Body of pancreas (tissue), 4 donors: ENCODE results near the gene NLGN3. TPM values are rescaled to one million over a fixed set of nuclear protein-coding genes. Genes with fewer than 3 reads are reported as not detected.
"Not testable (repeated sequence)": the region's sequence is repeated elsewhere in the genome, so short reads cannot be mapped to it uniquely, and the experiment has no call there.

Experiments used
- ATAC-seq: fragments of 150-250 bp; one replicate; pipeline ENCODE4 v1.9.1; 2016
- DNase-seq, 4 donors: peaks; one replicate each; pipeline ENCODE4 v3.0.0-alpha.2; 2019
- H3K27ac ChIP-seq, 4 donors: fragments of 200-600 bp; sonication (generic); 1 replicate in 3 of 4; 2 replicates in 1 of 4; pipeline versions ENCODE4 v1.5.1 to v1.6.1; 2016 to 2019; ENCODE audit warnings: mild to moderate bottlenecking in 1 of 4, mixed read lengths in 1 of 4, moderate library complexity in 1 of 4
- H3K27me3 ChIP-seq, 2 donors: fragments of 200-600 bp; sonication (generic); one replicate each; pipeline ENCODE4 v1.6.0; 2016; ENCODE audit warnings: mild to moderate bottlenecking in 1 of 2
- H3K36me3 ChIP-seq, 2 donors: fragments of 200-600 bp; sonication (generic); replicated peaks in 1 of 2; 2 replicates each; pipeline ENCODE4 v1.5.1; 2016; ENCODE audit warnings: low read depth in 2 of 2; ENCODE audit not compliant: insufficient read depth in 1 of 2
- H3K4me1 ChIP-seq: fragments of 200-600 bp; sonication (generic); one replicate; pipeline ENCODE4 v1.6.0; 2016
- H3K4me3 ChIP-seq, 2 donors: fragments of 200-600 bp; sonication (generic); 1 replicate in 1 of 2; 2 replicates in 1 of 2; pipeline ENCODE4 v1.5.1; 2016 to 2019
- H3K9me3 ChIP-seq, 3 donors: fragments of 200-600 bp; sonication (generic); 1 replicate in 2 of 3; 2 replicates in 1 of 3; pipeline ENCODE4 v1.5.1; 2016
- CTCF ChIP-seq, 7 experiments: fragments of 450-650 bp in 4 of 7; fragments of 200-600 bp in 3 of 7; sonication (generic) in 3 of 7; IDR thresholded peaks; one replicate each; pipeline ENCODE4 v1.5.1; 2016 to 2019; ENCODE audit warnings: antibody characterized with exemption in 7 of 7
- POLR2A ChIP-seq, 3 donors: fragments of 450-650 bp; IDR thresholded peaks; one replicate each; pipeline ENCODE4 v1.6.1; 2016; ENCODE audit warnings: antibody characterized with exemption in 3 of 3, mild to moderate bottlenecking in 2 of 3
- WGBS, 2 donors: methylation state at CpG; one replicate each; pipeline ENCODE4 v1.1.5; 2017; 5-methylcytosine and 5-hydroxymethylcytosine counted together
- intact Hi-C: fragments of 100-400 bp; cut with DNase I; formaldehyde crosslinking; loops from one replicate; pipeline ENCODE4 v1.15.1; 2023
- total RNA-seq, 2 donors: library from RNA; depleted of rRNA; stranded (reverse); fragments of >200 nt; gene quantifications; one replicate each; pipeline ENCODE4 v1.1.0, GENCODE V29; 2016

NLGN3 gene
- total RNA-seq, 2 donors from 2014 or later = 1.0 TPM; not detected in 1

- Histone ChIP-seq H3K9me3 (no peaks in the 10 kb centered on the region), H3K36me3 (no peaks in the 10 kb centered on the region), H3K27me3 (no peaks in the 10 kb centered on the region), H3K4me1 (peaks cover 13% of the 10 kb centered on the region), H3K27ac (no peak overlapping the region), H3K4me3 (no peak overlapping the region)
- DNase-seq (no peak), ATAC-seq (no peak)
- no peak for TF ChIP-seq CTCF (IDR thresholded peaks at IDR 0.05)
- TF ChIP-seq POLR2A (IDR thresholded peaks at IDR 0.05) = no peak
- intact Hi-C loops = loop anchor here (10.0 kb wide), 1 partner anchor 201 kb away; no protein-coding TSS in a partner anchor
- WGBS, 2 donors = 71 to 81% methylated on average over 2 to 4 of the region's 5 CpGs
Observed at GRCh38 chrX:71175531-71175930, 30.9 kb downstream of the NLGN3 start.

DNA sequence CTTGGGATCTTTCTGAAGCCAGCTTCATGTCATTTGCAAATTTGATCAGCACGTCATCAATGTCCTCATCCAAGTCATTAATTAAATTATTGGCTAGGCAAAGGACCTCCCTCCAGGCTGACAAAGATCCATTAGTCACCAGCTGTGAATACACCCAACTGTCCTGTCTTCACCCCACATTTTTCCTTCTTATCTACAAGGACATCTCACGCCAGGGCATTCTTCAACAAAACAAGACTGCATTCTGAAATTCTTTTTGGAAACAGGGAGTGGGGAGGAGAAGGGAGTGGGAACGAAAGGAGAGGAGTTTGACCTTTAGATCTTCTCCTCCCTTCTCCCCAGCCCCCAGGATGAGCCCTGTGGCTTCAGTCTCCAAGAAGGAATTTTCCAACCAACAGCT, 32.7 kb downstream of the NLGN3 start:
- intact Hi-C loops = loop anchor here (10.0 kb wide), 1 partner anchor 203 kb away; no protein-coding TSS in a partner anchor
- H3K9me3 ChIP-seq = no peaks in the 10 kb centered on the region
- H3K27me3 ChIP-seq = no peaks in the 10 kb centered on the region
- DNase-seq (no peak), ATAC-seq (no peak)
- H3K4me3 ChIP-seq = no peak overlapping the region
- no peak overlapping the region for H3K27ac ChIP-seq
- peaks cover 21% of the 10 kb centered on the region for H3K4me1 ChIP-seq
- WGBS, 2 donors = 55 to 64% methylated on average over 3 of the region's 3 CpGs
- TF ChIP-seq CTCF (IDR thresholded peaks at IDR 0.05) (no peak), POLR2A (IDR thresholded peaks at IDR 0.05) (no peak)
- no peaks in the 10 kb centered on the region for H3K36me3 ChIP-seq

DNA sequence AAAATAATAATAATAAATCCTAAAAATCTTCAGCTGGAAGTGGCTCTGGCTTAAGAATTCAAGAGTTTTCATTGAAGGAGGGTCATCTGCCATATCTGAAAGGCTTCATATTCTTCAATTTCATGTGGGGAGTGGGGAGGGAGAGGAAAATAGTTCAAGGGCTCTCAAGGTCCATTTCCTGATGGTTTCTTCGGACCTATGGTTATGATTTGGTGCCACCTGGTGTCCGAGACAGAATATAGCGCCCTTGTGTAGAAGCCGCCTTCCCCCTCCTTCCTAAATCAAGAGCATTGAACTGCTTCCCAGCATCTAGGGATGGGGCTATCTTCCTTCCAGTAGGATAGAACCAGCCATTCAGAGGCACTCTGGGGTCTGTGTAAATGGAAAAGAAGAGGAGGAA, 34.3 kb downstream of the NLGN3 start:
- DNase-seq (peak; percentile 57 to 75 (median 68)), ATAC-seq (peak; percentile 27)
- no peaks in the 10 kb centered on the region for H3K27me3 ChIP-seq
- intact Hi-C loops = loop anchor here (10.0 kb wide), 1 partner anchor 204 kb away; no protein-coding TSS in a partner anchor
- TF ChIP-seq CTCF (IDR thresholded peaks at IDR 0.05) (peak; percentile 37 to 76 (median 68)), POLR2A (IDR thresholded peaks at IDR 0.05) (no peak)
- H3K27ac ChIP-seq = no peak overlapping the region
- WGBS, 2 donors = 0 to 3% methylated on average over 3 to 4 of the region's 4 CpGs
- H3K9me3 ChIP-seq = no peaks in the 10 kb centered on the region
- H3K4me3 ChIP-seq = no peak overlapping the region
- peaks cover 27% of the 10 kb centered on the region for H3K4me1 ChIP-seq
- no peaks in the 10 kb centered on the region for H3K36me3 ChIP-seq

- H3K4me3 ChIP-seq, intact Hi-C loops: not testable (repeated sequence)
- peak; percentile 22 for ATAC-seq
Observed at GRCh38 chrX:71180579-71181265, 36.1 kb downstream of the NLGN3 start.

DNA sequence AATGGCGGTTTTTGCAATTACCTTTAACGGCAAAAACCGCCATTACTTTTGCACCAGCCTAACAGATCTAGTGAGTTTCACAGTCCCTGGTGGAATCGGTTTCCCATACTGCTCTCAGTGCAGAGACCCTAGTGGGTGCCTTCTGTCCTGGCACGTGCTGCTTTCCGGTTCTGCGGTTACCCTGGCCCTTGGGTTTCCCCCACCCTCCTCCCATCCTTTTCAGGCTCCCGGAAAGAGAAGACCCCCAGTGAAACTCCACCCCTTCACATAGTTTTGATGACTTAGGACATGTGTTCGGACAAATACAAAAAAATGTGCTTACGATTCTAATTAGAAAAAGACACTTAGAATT, 36.9 kb downstream of the NLGN3 start:
- peaks cover 37% of the 10 kb centered on the region for H3K4me1 ChIP-seq
- 2 to 3% methylated on average over 5 to 10 of the region's 10 CpGs for WGBS, 2 donors
- TF ChIP-seq POLR2A (IDR thresholded peaks at IDR 0.05) = no peak
- TF ChIP-seq CTCF (IDR thresholded peaks at IDR 0.05) = no peak
- peak overlapping the region; percentile 68 to 94 (median 82) for H3K27ac ChIP-seq
- intact Hi-C loops = no loop called here
- DNase-seq (peak; percentile 35 to 47 (median 36)), ATAC-seq (peak; percentile 33)
- H3K9me3 ChIP-seq = no peaks in the 10 kb centered on the region
- no peak overlapping the region for H3K4me3 ChIP-seq
- H3K27me3 ChIP-seq = no peaks in the 10 kb centered on the region
- no peaks in the 10 kb centered on the region for H3K36me3 ChIP-seq

More at GRCh38 chrX:71180579-71181265, 36.1 kb downstream of the NLGN3 start:
- not testable (repeated sequence) for H3K36me3 ChIP-seq, H3K9me3 ChIP-seq, H3K27me3 ChIP-seq
- peak; percentile 50 to 75 (median 62) for DNase-seq
- Histone ChIP-seq H3K27ac (peak overlapping the region in 3 of 4 donors; percentile 68 to 94 (median 93)), H3K4me1 (peaks cover 37% of the 10 kb centered on the region)
- 61% methylated on average over 9 of the region's 9 CpGs for WGBS, 2 donors
